LNCaP clone FGC (cell line): ENCODE results near the gene RGS9.

Experiments used
- DNase-seq: peaks from one replicate; pipeline ENCODE4 v3.0.0-alpha.2; 2011; ENCODE audit warnings: low read depth
- H3K4me3 ChIP-seq: 2 replicates; pipeline ENCODE4 v1.5.1; 2011; ENCODE audit warnings: mild to moderate bottlenecking, low read depth, low read length, control low read depth
- TF ChIP-seq, protein P1 (sequence below): IDR thresholded peaks from 2 replicates; pipeline ENCODE4 v1.5.1; 2012; ENCODE audit warnings: mild to moderate bottlenecking; ENCODE audit not compliant: control insufficient read depth, insufficient read depth; ENCODE audit errors: extremely low read depth

The RGS9 gene

DNA sequence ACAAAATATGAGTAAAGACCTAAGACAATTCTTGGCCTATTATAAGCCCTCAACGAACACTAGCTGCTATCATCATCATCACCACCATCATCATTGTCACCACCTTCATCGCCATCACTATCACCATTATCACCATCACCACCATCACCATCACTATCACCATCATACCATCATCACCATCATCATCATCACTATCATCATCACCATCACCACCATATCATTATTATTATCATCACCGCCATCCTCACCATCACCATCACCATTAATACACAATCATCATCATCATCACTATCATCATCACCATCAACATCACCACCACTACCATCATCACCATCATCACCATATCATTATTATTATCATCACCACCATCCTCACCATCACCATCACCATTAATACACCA, 82.5 kb downstream of the RGS9 start:
- H3K4me3 ChIP-seq: no peak overlapping the region
- no peak for DNase-seq
- TF ChIP-seq, protein P1, sequence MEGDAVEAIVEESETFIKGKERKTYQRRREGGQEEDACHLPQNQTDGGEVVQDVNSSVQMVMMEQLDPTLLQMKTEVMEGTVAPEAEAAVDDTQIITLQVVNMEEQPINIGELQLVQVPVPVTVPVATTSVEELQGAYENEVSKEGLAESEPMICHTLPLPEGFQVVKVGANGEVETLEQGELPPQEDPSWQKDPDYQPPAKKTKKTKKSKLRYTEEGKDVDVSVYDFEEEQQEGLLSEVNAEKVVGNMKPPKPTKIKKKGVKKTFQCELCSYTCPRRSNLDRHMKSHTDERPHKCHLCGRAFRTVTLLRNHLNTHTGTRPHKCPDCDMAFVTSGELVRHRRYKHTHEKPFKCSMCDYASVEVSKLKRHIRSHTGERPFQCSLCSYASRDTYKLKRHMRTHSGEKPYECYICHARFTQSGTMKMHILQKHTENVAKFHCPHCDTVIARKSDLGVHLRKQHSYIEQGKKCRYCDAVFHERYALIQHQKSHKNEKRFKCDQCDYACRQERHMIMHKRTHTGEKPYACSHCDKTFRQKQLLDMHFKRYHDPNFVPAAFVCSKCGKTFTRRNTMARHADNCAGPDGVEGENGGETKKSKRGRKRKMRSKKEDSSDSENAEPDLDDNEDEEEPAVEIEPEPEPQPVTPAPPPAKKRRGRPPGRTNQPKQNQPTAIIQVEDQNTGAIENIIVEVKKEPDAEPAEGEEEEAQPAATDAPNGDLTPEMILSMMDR: no peak

DNA sequence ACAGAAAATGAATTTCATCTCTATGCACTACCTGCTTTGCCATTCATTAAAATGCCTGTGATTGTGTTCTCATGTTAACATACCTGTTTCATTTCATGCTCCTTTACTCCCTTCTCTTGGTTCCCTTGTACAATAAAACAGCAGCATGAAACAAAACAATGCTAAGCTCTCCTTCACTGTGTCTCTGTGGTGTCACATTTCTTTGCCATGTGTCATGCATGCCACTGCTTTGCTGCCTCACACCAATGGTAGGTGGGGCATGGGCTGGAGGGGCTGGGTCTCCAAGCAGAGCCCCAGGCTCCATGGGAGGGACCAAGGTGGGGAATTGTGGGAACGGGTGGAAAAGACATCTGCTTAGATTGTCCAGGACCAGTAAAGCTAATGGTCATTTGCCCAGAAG, 83.6 kb downstream of the RGS9 start:
- TF ChIP-seq, protein P1: no peak
- no peak for DNase-seq
- H3K4me3 ChIP-seq: no peak overlapping the region

DNA sequence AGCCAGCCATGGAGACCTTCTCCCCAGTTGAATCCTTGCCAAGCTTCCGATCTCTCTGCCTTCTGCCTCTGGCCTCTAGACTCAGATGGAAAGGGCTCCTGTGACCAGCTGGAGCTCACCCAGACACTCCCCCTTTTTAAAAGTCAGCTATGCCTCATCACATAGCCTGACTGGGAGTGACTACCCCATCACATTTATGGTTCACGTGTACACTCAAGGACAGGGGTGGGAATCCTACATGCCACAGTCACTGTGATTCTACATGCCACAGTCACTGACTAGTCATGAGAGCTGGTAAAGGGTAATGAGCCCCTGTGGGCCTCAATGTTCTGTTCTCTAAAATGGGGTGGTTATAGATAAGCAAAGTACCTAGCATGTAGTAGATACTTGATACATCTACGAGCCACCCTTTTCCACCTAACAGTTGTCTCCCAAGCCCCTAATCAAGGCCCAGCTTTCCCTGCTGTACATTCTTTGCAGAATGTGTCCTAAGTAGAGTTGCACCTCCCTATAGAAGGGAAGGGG, 85.1 kb downstream of the RGS9 start:
- TF ChIP-seq, protein P1: no peak
- DNase-seq: no peak
- no peak overlapping the region for H3K4me3 ChIP-seq

DNA sequence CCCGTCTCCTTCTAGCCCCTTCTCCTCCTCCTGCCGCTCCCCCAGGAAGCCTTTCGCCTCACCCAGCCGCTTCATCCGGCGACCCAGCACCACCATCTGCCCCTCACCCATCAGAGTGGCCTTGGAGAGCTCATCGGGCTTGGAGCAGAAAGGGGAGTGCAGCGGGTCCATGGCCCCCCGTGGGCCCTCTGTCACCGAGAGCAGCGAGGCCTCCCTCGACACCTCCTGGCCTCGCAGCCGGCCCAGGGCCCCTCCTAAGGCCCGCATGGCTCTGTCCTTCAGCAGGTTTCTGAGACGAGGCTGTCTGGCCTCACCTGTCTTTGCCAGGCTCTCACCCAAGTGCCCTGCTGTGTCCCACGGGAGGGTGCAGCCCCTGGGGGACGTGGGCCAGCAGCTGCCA, 87.9 kb downstream of the RGS9 start:
- DNase-seq: no peak
- TF ChIP-seq, protein P1: no peak
- H3K4me3 ChIP-seq: no peak overlapping the region

DNA sequence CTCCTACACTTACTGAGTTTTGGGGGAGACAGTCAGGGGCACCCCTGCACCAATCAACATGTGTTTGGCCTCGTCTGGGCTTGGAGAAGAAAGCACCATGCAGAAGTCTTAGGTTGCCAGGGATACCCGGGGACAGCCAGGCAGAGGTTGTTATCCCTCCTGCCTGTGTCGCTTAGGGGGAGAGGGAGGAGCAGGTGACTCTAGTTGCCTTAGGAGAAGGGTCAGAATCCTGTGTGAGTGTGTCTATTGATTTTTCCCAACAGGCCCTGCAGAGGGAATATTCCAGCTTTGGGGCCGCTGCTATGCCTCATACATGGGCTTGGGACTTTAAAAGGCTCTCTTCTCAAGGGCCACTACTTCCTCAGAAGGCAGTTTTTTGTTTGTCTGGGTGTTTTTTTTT, 89.1 kb downstream of the RGS9 start:
- no peak overlapping the region for H3K4me3 ChIP-seq
- DNase-seq: no peak
- TF ChIP-seq, protein P1: no peak

DNA sequence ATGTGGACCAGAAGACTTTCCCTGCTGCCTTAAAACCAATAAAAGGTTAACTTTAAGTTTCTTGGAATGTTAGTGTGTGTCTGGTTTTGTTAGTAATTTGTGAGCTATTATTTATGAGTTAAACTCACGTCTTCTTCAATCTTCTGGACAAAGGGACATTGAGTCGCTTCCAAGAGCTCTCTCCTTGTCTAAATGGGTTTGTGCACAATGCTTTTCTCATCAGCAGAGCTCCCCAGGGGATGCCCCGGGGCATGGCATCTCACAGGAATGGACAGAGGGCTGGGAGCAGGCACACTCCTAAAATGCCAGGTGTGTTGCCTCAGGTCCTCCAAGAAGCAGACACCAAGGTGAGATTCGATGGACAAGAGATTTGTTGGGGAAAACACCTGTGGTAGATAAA, 90.5 kb downstream of the RGS9 start:
- no peak for DNase-seq
- H3K4me3 ChIP-seq: no peak overlapping the region
- TF ChIP-seq, protein P1: no peak

DNA sequence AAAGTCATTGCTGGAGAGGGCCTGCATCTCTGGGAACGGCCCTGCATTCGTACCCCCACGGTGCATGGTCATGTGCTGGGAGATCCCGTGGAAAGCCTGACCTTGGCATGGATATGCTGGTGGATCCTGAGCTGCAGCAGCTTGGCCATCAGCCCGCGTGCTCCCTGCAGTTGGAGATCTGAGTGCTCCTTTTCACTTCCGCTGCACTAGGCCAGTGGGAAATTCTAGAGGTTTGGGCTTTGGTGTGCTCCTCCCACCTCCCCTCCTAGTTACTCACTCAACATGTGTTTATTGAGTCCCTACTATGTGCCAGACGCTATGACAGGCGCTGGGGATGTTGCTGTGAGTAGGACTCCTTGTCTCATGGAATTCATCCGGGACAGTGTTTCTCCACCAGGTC, 91.1 kb downstream of the RGS9 start:
- no peak for DNase-seq
- TF ChIP-seq, protein P1: no peak
- H3K4me3 ChIP-seq: no peak overlapping the region
